CD14-positive monocyte (primary cell): Measurements from ENCODE around the gene UGGT1. TPM values are rescaled to one million over a fixed set of nuclear protein-coding genes. Genes with fewer than 3 reads are reported as not detected.

Experiments used
- DNase-seq, 3 donors: peaks; one replicate each; pipeline ENCODE4 v3.0.0-alpha.2; 2011 to 2022
- H2AFZ ChIP-seq: 2 replicates; pipeline ENCODE4 v1.6.0; 2012; ENCODE audit warnings: mild to moderate bottlenecking, low read depth, low read length, inconsistent platforms; ENCODE audit not compliant: insufficient read depth, poor library complexity, severe bottlenecking
- H3K27ac ChIP-seq, 2 donors: 1 replicate in 1 of 2; 2 replicates in 1 of 2; pipeline ENCODE4 v1.5.1; 2012 to 2013; ENCODE audit warnings: low read length in 2 of 2, control low read depth in 1 of 2, inconsistent platforms in 1 of 2, low read depth in 1 of 2, mild to moderate bottlenecking in 1 of 2
- H3K27me3 ChIP-seq, 2 donors: one replicate each; pipeline versions ENCODE4 v1.6.0 to v1.6.1; 2011 to 2013; ENCODE audit warnings: low read length in 2 of 2; ENCODE audit not compliant: control insufficient read depth in 2 of 2, insufficient read depth in 2 of 2
- H3K36me3 ChIP-seq, 2 donors: replicated peaks in 1 of 2; 1 replicate in 1 of 2; 2 replicates in 1 of 2; pipeline versions ENCODE4 v1.5.1 to v1.6.1; 2012 to 2013; ENCODE audit warnings: low read length in 2 of 2, control low read depth in 1 of 2, inconsistent platforms in 1 of 2, mild to moderate bottlenecking in 1 of 2; ENCODE audit not compliant: insufficient read depth in 2 of 2, control insufficient read depth in 1 of 2
- H3K4me1 ChIP-seq, 2 donors: 1 replicate in 1 of 2; 2 replicates in 1 of 2; pipeline versions ENCODE4 v1.5.1 to v1.6.1; 2012 to 2013; ENCODE audit warnings: low read length in 2 of 2, control low read depth in 1 of 2, inconsistent platforms in 1 of 2, mild to moderate bottlenecking in 1 of 2, moderate library complexity in 1 of 2; ENCODE audit not compliant: insufficient read depth in 2 of 2, control insufficient read depth in 1 of 2
- H3K4me2 ChIP-seq: replicated peaks from 2 replicates; pipeline ENCODE3; 2012; ENCODE audit warnings: low read length, moderate library complexity, mild to moderate bottlenecking; ENCODE audit not compliant: poor library complexity, severe bottlenecking; ENCODE audit errors: extremely low read depth
- H3K4me3 ChIP-seq, 3 experiments: fragments of 200-600 bp in 1 of 3; sonication (generic) in 1 of 3; replicated peaks in 1 of 3; 1 replicate in 2 of 3; 2 replicates in 1 of 3; pipeline ENCODE4 v1.5.1; 2011 to 2013; ENCODE audit warnings: low read length in 3 of 3, mild to moderate bottlenecking in 3 of 3, control low read depth in 2 of 3, low read depth in 2 of 3, inconsistent platforms in 1 of 3, moderate library complexity in 1 of 3
- H3K79me2 ChIP-seq: 2 replicates; pipeline ENCODE4 v1.6.0; 2012; ENCODE audit warnings: mild to moderate bottlenecking, control low read depth, inconsistent platforms, low read length, moderate library complexity; ENCODE audit not compliant: insufficient read depth
- H3K9ac ChIP-seq: 2 replicates; pipeline ENCODE4 v1.6.0; 2017; ENCODE audit warnings: low read length, mild to moderate bottlenecking; ENCODE audit not compliant: insufficient read depth, poor library complexity, severe bottlenecking
- H3K9me3 ChIP-seq, 2 donors: replicated peaks in 1 of 2; 1 replicate in 1 of 2; 2 replicates in 1 of 2; pipeline versions ENCODE4 v1.5.1 to v1.6.1; 2012 to 2013; ENCODE audit warnings: low read length in 2 of 2, control low read depth in 1 of 2; ENCODE audit not compliant: control insufficient read depth in 1 of 2, insufficient read depth in 1 of 2
- H4K20me1 ChIP-seq: 2 replicates; pipeline ENCODE4 v1.6.0; 2012; ENCODE audit warnings: mild to moderate bottlenecking, low read length, control low read depth, moderate library complexity; ENCODE audit not compliant: insufficient read depth
- H3K27ac Mint-ChIP-seq, 7 donors: one replicate each; pipeline ENCODE4 v1.8.0; 2020; ENCODE audit warnings: mild to moderate bottlenecking in 7 of 7, mixed read lengths in 7 of 7, moderate library complexity in 6 of 7, inconsistent platforms in 2 of 7
- H3K27me3 Mint-ChIP-seq, 3 donors: one replicate each; pipeline ENCODE4 v1.8.0; 2021 to 2022; ENCODE audit warnings: low read depth in 3 of 3, mild to moderate bottlenecking in 3 of 3, mixed read lengths in 3 of 3, moderate library complexity in 3 of 3, inconsistent platforms in 1 of 3
- H3K36me3 Mint-ChIP-seq, 2 donors: one replicate each; pipeline ENCODE4 v1.8.0; 2020; ENCODE audit warnings: mixed read lengths in 2 of 2, inconsistent platforms in 1 of 2, mild to moderate bottlenecking in 1 of 2
- H3K4me1 Mint-ChIP-seq: one replicate; pipeline ENCODE4 v1.8.0; 2020; ENCODE audit warnings: mild to moderate bottlenecking, mixed read lengths
- H3K4me3 Mint-ChIP-seq, 2 donors: one replicate each; pipeline ENCODE4 v1.8.0; 2020; ENCODE audit warnings: mild to moderate bottlenecking in 2 of 2, mixed read lengths in 2 of 2, moderate library complexity in 1 of 2
- H3K9me3 Mint-ChIP-seq, 7 donors: one replicate each; pipeline ENCODE4 v1.8.0; 2020 to 2022; ENCODE audit warnings: mixed read lengths in 7 of 7, mild to moderate bottlenecking in 6 of 7, moderate library complexity in 6 of 7, inconsistent platforms in 2 of 7
- CTCF ChIP-seq: fragments of 200-600 bp; IDR thresholded peaks from one replicate; pipeline ENCODE4 v1.8.0; 2022; ENCODE audit warnings: antibody characterized with exemption, mild to moderate bottlenecking
- WGBS: methylation state at CpG from one replicate; pipeline ENCODE4 v1.1.5; 2013; ENCODE audit warnings: missing lambda C conversion rate; ENCODE audit not compliant: insufficient coverage; 5-methylcytosine and 5-hydroxymethylcytosine counted together
- intact Hi-C, 2 donors: fragments of 100-400 bp; cut with micrococcal nuclease; formaldehyde crosslinking; loops; one replicate each; pipeline versions ENCODE4 v1.15.0 to v1.15.1; 2023
- polyA plus RNA-seq, 3 donors: library from polyadenylated mRNA; depleted of rRNA in 1 of 3; unstranded in 2 of 3; stranded (reverse) in 1 of 3; fragments of 300-500 nt in 2 of 3; fragments of >200 nt in 1 of 3; fragmentation: Illumina TruSeq in 2 of 3; gene quantifications; 1 replicate in 2 of 3; 2 replicates in 1 of 3; pipeline ENCODE4 v1.2.3, GENCODE V29; 2012 to 2021

The UGGT1 gene
- polyA plus RNA-seq, 3 donors: 8.7 to 15.8 (median 13.8) TPM

DNA sequence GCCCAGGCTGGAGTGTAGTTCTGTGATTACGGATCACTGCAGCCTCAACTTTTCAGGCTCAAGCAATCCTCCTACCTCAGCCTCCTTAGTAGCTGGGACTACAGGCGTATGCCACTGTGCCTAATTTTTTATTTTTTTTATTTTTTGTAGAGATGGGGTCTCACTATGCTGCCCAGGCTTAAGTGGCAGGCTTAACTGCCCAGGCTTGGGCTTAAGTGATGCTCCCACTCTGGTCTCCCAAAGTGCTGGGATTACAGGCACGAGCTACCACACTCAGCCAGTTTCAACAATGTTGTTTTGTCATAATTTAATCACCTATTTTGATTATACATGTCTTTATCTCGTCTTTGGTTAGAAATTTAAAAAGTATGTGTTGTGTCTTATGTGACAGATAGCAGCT lies 18.2 kb downstream of the UGGT1 start:
- Histone ChIP-seq H3K79me2 (peaks cover 7% of the 10 kb centered on the region), H3K27ac (no peak overlapping the region), H3K4me2 (no peak overlapping the region), H3K9me3 (no peaks in the 10 kb centered on the region), H3K4me3 (no peak overlapping the region), H2AFZ (no peak overlapping the region), H3K36me3 (peaks cover 59 to 78% of the 10 kb centered on the region in 2 donors), H3K27me3 (no peaks in the 10 kb centered on the region), H3K9ac (no peak overlapping the region), H3K4me1 (no peaks in the 10 kb centered on the region), H4K20me1 (peaks cover 2% of the 10 kb centered on the region)
- no peak for TF ChIP-seq CTCF
- WGBS: no CpG with 5 or more reads among the region's 4 CpGs
- Mint-ChIP-seq H3K4me1 (no peaks in the 10 kb centered on the region), H3K27me3 (no peaks in the 10 kb centered on the region), H3K9me3 (no peaks in the 10 kb centered on the region), H3K4me3 (no peak overlapping the region), H3K36me3 (peaks cover 48 to 77% of the 10 kb centered on the region in 2 donors), H3K27ac (no peak overlapping the region)
- intact Hi-C loops: no loop called here
- no peak for DNase-seq

GRCh38 chr2:128115921-128116623 lies 25.1 kb downstream of the UGGT1 start:
- WGBS: 80% methylated on average over 5 of the region's 8 CpGs

More at GRCh38 chr2:128115921-128116623, 25.1 kb downstream of the UGGT1 start:
- H3K27me3 ChIP-seq: no peaks in the 10 kb centered on the region
- DNase-seq: no peak
- H3K4me3 ChIP-seq: no peak overlapping the region
- Mint-ChIP-seq H3K9me3 (no peaks in the 10 kb centered on the region), H3K27me3 (no peaks in the 10 kb centered on the region), H3K27ac (no peak overlapping the region), H3K4me1 (no peaks in the 10 kb centered on the region), H3K36me3 (peaks cover 67 to 86% of the 10 kb centered on the region in 2 donors), H3K4me3 (no peak overlapping the region)
- no peak overlapping the region for H3K4me2 ChIP-seq
- H3K4me1 ChIP-seq: no peaks in the 10 kb centered on the region
- H3K36me3 ChIP-seq: peaks cover 78 to 90% of the 10 kb centered on the region in 2 donors
- H3K79me2 ChIP-seq: no peaks in the 10 kb centered on the region
- H4K20me1 ChIP-seq: no peaks in the 10 kb centered on the region
- no peak for TF ChIP-seq CTCF
- H3K9ac ChIP-seq: no peak overlapping the region
- H3K27ac ChIP-seq: no peak overlapping the region
- intact Hi-C loops: no loop called here
- H3K9me3 ChIP-seq: no peaks in the 10 kb centered on the region
- no peak overlapping the region for H2AFZ ChIP-seq
